K562 (cell line): ENCODE measurements around the gene ISG20L2. TPM values are rescaled to one million over a fixed set of nuclear protein-coding genes. Genes with fewer than 3 reads are reported as not detected.

Experiments used
- BMI1 ChIP-seq: fragments of 150-350 bp; IDR thresholded peaks from 2 replicates; pipeline ENCODE4 v1.6.1; 2014; ENCODE audit warnings: low read length
- COPS2 ChIP-seq: fragments of 450-650 bp; conservative IDR thresholded peaks from 2 replicates; pipeline ENCODE4 v1.6.1; 2016; ENCODE audit warnings: mild to moderate bottlenecking, moderate library complexity
- CTBP1 ChIP-seq: fragments of 450-650 bp; IDR thresholded peaks from 2 replicates; pipeline ENCODE4 v1.6.1; 2016; ENCODE audit warnings: borderline replicate concordance
- EP300 ChIP-seq: IDR thresholded peaks from 2 replicates; pipeline ENCODE4 v1.6.1; 2012; ENCODE audit warnings: low read length, improper control_type of control experiment
- FOSL1 ChIP-seq: fragments of 200-800 bp; sonication (Bioruptor generic); conservative IDR thresholded peaks from 2 replicates; pipeline ENCODE4 v1.6.1; 2016; ENCODE audit warnings: missing genetic modification characterization, missing compliant biosample characterization
- HDGF ChIP-seq: fragments of 450-650 bp; IDR thresholded peaks from 2 replicates; pipeline ENCODE4 v1.6.1; 2016
- HIVEP1 ChIP-seq: fragments of 250-450 bp; sonication (Bioruptor Pico); IDR thresholded peaks from 2 replicates; pipeline ENCODE4 v1.4.0; 2020; ENCODE audit warnings: mild to moderate bottlenecking
- KHSRP ChIP-seq: fragments of 450-650 bp; IDR thresholded peaks from 2 replicates; pipeline ENCODE4 v1.6.1; 2017
- NCOA2 ChIP-seq, 2 experiments: fragments of 450-650 bp; IDR thresholded peaks; 2 replicates each; pipeline ENCODE4 v1.6.1; 2018; ENCODE audit warnings: mild to moderate bottlenecking in 2 of 2, moderate library complexity in 1 of 2; ENCODE audit not compliant: partially characterized antibody in 2 of 2
- NCOR1 ChIP-seq: fragments of 450-650 bp; IDR thresholded peaks from 2 replicates; pipeline ENCODE4 v1.6.1; 2016; ENCODE audit warnings: mild to moderate bottlenecking, moderate library complexity
- NFIX ChIP-seq: fragments of 250-450 bp; sonication (Bioruptor Pico); IDR thresholded peaks from 2 replicates; pipeline ENCODE4 v1.4.0; 2020; ENCODE audit warnings: low read depth, mild to moderate bottlenecking, moderate library complexity
- PCBP2 ChIP-seq: fragments of 200-400 bp; formaldehyde crosslinking; IDR thresholded peaks from 2 replicates; pipeline ENCODE4 v1.6.1; 2018; ENCODE audit warnings: low read length, low read depth, mild to moderate bottlenecking, moderate library complexity; ENCODE audit not compliant: poor library complexity, severe bottlenecking
- SMAD1 ChIP-seq: fragments of 150-350 bp; IDR thresholded peaks from 2 replicates; pipeline ENCODE4 v1.6.1; 2014; ENCODE audit warnings: low read length, low read depth; ENCODE audit not compliant: partially characterized antibody
- SREBF2 ChIP-seq: sonication (generic); formaldehyde crosslinking; IDR thresholded peaks from 2 replicates; pipeline ENCODE4 v1.4.0; 2020; ENCODE audit warnings: mild to moderate bottlenecking, missing genetic modification reagents
- TCFL5 ChIP-seq: fragments of 250-450 bp; sonication (Bioruptor Pico); conservative IDR thresholded peaks from 2 replicates; pipeline ENCODE4 v1.6.1; 2021; ENCODE audit warnings: mild to moderate bottlenecking, moderate library complexity, matching md5 sums
- XRCC4 ChIP-seq: IDR thresholded peaks from one replicate; pipeline ENCODE4 v1.6.1; 2011; ENCODE audit not compliant: insufficient read depth, insufficient read length; ENCODE audit errors: extremely low read depth
- ZHX1 ChIP-seq: fragments of 150-350 bp; conservative IDR thresholded peaks from 2 replicates; pipeline ENCODE4 v1.6.1; 2014; ENCODE audit warnings: low read length
- ZNF134 ChIP-seq: fragments of 250-450 bp; sonication (Bioruptor Pico); conservative IDR thresholded peaks from 2 replicates; pipeline ENCODE4 v1.4.0; 2020
- ZNF384 ChIP-seq: IDR thresholded peaks from 2 replicates; pipeline ENCODE4 v1.6.1; 2012; ENCODE audit warnings: low read depth, low read length, improper control_type of control experiment
- ZNF431 ChIP-seq: sonication (generic); formaldehyde crosslinking; IDR thresholded peaks from 2 replicates; pipeline ENCODE4 v1.8.0; 2022; ENCODE audit warnings: mild to moderate bottlenecking, missing genetic modification reagents
- ZNF584 ChIP-seq: fragments of 200-800 bp; sonication (Bioruptor generic); IDR thresholded peaks from 2 replicates; pipeline ENCODE4 v1.6.1; 2016; ENCODE audit warnings: low read depth, mild to moderate bottlenecking, missing genetic modification characterization, missing compliant biosample characterization
- polyA plus RNA-seq, 8 experiments: library from polyadenylated mRNA; depleted of rRNA in 4 of 8; stranded (reverse) in 5 of 8; unstranded in 3 of 8; fragments of >200 nt; fragmentation: Nextera tagmentation in 2 of 8; fragmentation: Illumina TruSeq in 1 of 8; extraction: Ambion mirVana in 2 of 8; extraction: Trizol in 1 of 8; gene quantifications; 2 replicates each; pipeline versions ENCODE4 v1.2.1 to v1.2.3, GENCODE V29; 2011 to 2014; ENCODE audit warnings: inconsistent platforms in 1 of 8, missing spikeins in 1 of 8
- total RNA-seq, 7 experiments: library from RNA; depleted of rRNA in 6 of 7; stranded (reverse); fragments of >200 nt in 6 of 7; fragmentation: Illumina TruSeq in 2 of 7; extraction: Trizol in 2 of 7; gene quantifications; 2 replicates each; pipeline versions ENCODE4 v1.2.1 to v1.2.3, GENCODE V29; 2011 to 2021; ENCODE audit warnings: low replicate concordance in 1 of 7
- TF ChIP-seq, protein P1 (sequence below): fragments of 200-800 bp; sonication (Bioruptor generic); IDR thresholded peaks from 2 replicates; pipeline ENCODE4 v1.6.1; 2017; ENCODE audit warnings: missing genetic modification characterization, missing compliant biosample characterization
- TF ChIP-seq, protein P2 (sequence below): fragments of 450-650 bp; IDR thresholded peaks from 2 replicates; pipeline ENCODE4 v1.6.1; 2016; ENCODE audit warnings: borderline replicate concordance
- TF ChIP-seq, protein P3 (sequence below): IDR thresholded peaks from 3 replicates; pipeline ENCODE4 v1.6.1; 2011; ENCODE audit warnings: borderline replicate concordance, mild to moderate bottlenecking; ENCODE audit not compliant: insufficient read length, insufficient read depth

The ISG20L2 gene
- total and polyA plus RNA-seq, 9 of the 15 experiments (the other 6 are each of a cell fraction or from before 2014, with no cell fraction given): 21.3 to 130 (median 50.3) TPM

- no peak for TF ChIP-seq KHSRP
- TF ChIP-seq, protein P1, sequence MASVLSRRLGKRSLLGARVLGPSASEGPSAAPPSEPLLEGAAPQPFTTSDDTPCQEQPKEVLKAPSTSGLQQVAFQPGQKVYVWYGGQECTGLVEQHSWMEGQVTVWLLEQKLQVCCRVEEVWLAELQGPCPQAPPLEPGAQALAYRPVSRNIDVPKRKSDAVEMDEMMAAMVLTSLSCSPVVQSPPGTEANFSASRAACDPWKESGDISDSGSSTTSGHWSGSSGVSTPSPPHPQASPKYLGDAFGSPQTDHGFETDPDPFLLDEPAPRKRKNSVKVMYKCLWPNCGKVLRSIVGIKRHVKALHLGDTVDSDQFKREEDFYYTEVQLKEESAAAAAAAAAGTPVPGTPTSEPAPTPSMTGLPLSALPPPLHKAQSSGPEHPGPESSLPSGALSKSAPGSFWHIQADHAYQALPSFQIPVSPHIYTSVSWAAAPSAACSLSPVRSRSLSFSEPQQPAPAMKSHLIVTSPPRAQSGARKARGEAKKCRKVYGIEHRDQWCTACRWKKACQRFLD (CRISPR knock-in tag): peak; percentile 96
- TF ChIP-seq PCBP2: no peak
- TF ChIP-seq CTBP1: 0 out of 2 replicates have a peak, but pooled peaks have one; percentile 28
- TF ChIP-seq, protein P2, sequence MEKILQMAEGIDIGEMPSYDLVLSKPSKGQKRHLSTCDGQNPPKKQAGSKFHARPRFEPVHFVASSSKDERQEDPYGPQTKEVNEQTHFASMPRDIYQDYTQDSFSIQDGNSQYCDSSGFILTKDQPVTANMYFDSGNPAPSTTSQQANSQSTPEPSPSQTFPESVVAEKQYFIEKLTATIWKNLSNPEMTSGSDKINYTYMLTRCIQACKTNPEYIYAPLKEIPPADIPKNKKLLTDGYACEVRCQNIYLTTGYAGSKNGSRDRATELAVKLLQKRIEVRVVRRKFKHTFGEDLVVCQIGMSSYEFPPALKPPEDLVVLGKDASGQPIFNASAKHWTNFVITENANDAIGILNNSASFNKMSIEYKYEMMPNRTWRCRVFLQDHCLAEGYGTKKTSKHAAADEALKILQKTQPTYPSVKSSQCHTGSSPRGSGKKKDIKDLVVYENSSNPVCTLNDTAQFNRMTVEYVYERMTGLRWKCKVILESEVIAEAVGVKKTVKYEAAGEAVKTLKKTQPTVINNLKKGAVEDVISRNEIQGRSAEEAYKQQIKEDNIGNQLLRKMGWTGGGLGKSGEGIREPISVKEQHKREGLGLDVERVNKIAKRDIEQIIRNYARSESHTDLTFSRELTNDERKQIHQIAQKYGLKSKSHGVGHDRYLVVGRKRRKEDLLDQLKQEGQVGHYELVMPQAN: no peak
- TF ChIP-seq NCOR1: 0 out of 2 replicates have a peak, but pooled peaks have one; percentile 25
- TF ChIP-seq, protein P3, sequence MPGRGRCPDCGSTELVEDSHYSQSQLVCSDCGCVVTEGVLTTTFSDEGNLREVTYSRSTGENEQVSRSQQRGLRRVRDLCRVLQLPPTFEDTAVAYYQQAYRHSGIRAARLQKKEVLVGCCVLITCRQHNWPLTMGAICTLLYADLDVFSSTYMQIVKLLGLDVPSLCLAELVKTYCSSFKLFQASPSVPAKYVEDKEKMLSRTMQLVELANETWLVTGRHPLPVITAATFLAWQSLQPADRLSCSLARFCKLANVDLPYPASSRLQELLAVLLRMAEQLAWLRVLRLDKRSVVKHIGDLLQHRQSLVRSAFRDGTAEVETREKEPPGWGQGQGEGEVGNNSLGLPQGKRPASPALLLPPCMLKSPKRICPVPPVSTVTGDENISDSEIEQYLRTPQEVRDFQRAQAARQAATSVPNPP: no peak
- peak; percentile 70; the same call in 1 of the 2 replicates for TF ChIP-seq ZNF584 (CRISPR knock-in tag)
- TF ChIP-seq HIVEP1: no peak
- TF ChIP-seq BMI1: no peak
- peak; percentile 69 for TF ChIP-seq ZNF134 (CRISPR knock-in tag)
- TF ChIP-seq ZNF384: no peak
- no peak for TF ChIP-seq SMAD1
- TF ChIP-seq COPS2: no peak
- TF ChIP-seq HDGF: no peak
- no peak for TF ChIP-seq SREBF2 (CRISPR knock-in tag)
- peak; percentile 43; the same call in 1 of the 2 replicates for TF ChIP-seq EP300
- TF ChIP-seq TCFL5 (CRISPR knock-in tag): peak; percentile 77; the same call in 1 of the 2 replicates
- no peak for TF ChIP-seq ZNF431
- TF ChIP-seq NFIX (CRISPR knock-in tag): no peak
- no peak for TF ChIP-seq ZHX1
- no peak for TF ChIP-seq FOSL1 (tag)
- TF ChIP-seq NCOA2 (IDR thresholded peaks at IDR 0.05; ENCODE audit: partially characterized antibody in 2 of 2): no peak
- no peak for TF ChIP-seq XRCC4
These were observed 27.0 kb upstream of the ISG20L2 start (continued) for GRCh38 chr1:156755527-156755950.
